PC-3 (cell line): Measurements from ENCODE around the gene COG5. TPM values are rescaled to one million over a fixed set of nuclear protein-coding genes. Genes with fewer than 3 reads are reported as not detected.

Source experiments
- ATAC-seq: fragments of 200-7000 bp; cut with Tn5 transposase; 2 replicates; pipeline ENCODE4 v1.9.1; 2020; ENCODE audit warnings: mild to moderate bottlenecking, moderate library complexity
- BruUV-seq: library from RNA; stranded (reverse); fragments of 400-500 nt; replicated peaks from 2 replicates; lab custom pipeline; 2021; lab: Mats Ljungman, UMichigan
- CTCF ChIA-PET: fragments of 300-600 bp; sonication (Branson Sonifier 250); formaldehyde crosslinking; loops from one replicate; lab custom pipeline; 2022; ENCODE audit warnings: antibody characterized with exemption; lab: Charles Lee
- POLR2A ChIA-PET: fragments of 300-600 bp; sonication (Branson Sonifier 250); formaldehyde crosslinking; loops from one replicate; lab custom pipeline; 2022; ENCODE audit warnings: antibody characterized with exemption; ENCODE audit not compliant: unreplicated experiment; lab: Charles Lee
- DNase-seq: peaks from one replicate; pipeline ENCODE4 v3.0.0-alpha.2; 2015
- H2AFZ ChIP-seq: fragments of 300-600 bp; sonication (generic); 2 replicates; pipeline ENCODE4 v1.6.0; 2016; ENCODE audit warnings: antibody characterized with exemption, low read length
- H3F3A ChIP-seq: fragments of 300-600 bp; sonication (generic); one replicate; pipeline ENCODE4 v1.6.0; 2017; ENCODE audit warnings: antibody characterized with exemption, low read length, control low read depth, mild to moderate bottlenecking; ENCODE audit not compliant: unreplicated experiment
- H3K27ac ChIP-seq: fragments of 300-600 bp; sonication (generic); 2 replicates; pipeline ENCODE4 v1.5.1; 2016; ENCODE audit warnings: mild to moderate bottlenecking, low read length
- H3K27me3 ChIP-seq: fragments of 300-600 bp; sonication (generic); 2 replicates; pipeline ENCODE4 v1.6.1; 2016; ENCODE audit warnings: low read length, mixed read lengths
- H3K36me3 ChIP-seq: fragments of 300-600 bp; sonication (generic); 2 replicates; pipeline ENCODE4 v1.6.1; 2016; ENCODE audit warnings: low read depth, mixed run types, low read length, mixed read lengths
- H3K4me1 ChIP-seq: fragments of 300-600 bp; sonication (generic); 2 replicates; pipeline ENCODE4 v1.5.1; 2016; ENCODE audit warnings: low read length; ENCODE audit not compliant: insufficient read depth
- H3K4me2 ChIP-seq: fragments of 300-600 bp; sonication (generic); 2 replicates; pipeline ENCODE4 v1.6.0; 2016; ENCODE audit warnings: low read length
- H3K4me3 ChIP-seq: fragments of 300-600 bp; sonication (generic); 2 replicates; pipeline ENCODE4 v1.5.1; 2016; ENCODE audit warnings: mild to moderate bottlenecking, low read length, mixed read lengths
- H3K79me2 ChIP-seq: fragments of 300-600 bp; sonication (generic); 2 replicates; pipeline ENCODE4 v1.6.1; 2017; ENCODE audit warnings: low read length, mixed read lengths
- H3K9ac ChIP-seq: fragments of 300-600 bp; sonication (generic); 2 replicates; pipeline ENCODE4 v1.6.0; 2016; ENCODE audit warnings: mild to moderate bottlenecking, low read length
- H3K9me2 ChIP-seq: fragments of 300-600 bp; sonication (generic); replicated peaks from 2 replicates; pipeline ENCODE4 v1.6.1; 2016; ENCODE audit warnings: mixed run types, low read length, mixed read lengths
- H3K9me3 ChIP-seq: fragments of 300-600 bp; sonication (generic); 2 replicates; pipeline ENCODE4 v1.6.1; 2016; ENCODE audit warnings: low read length, mixed read lengths
- H4K20me1 ChIP-seq: fragments of 300-600 bp; sonication (generic); 2 replicates; pipeline ENCODE4 v1.6.1; 2016; ENCODE audit warnings: low read length, mixed read lengths
- EZH2 ChIP-seq: fragments of 300-600 bp; sonication (generic); IDR thresholded peaks from one replicate; pipeline ENCODE4 v1.6.1; 2017; ENCODE audit warnings: antibody characterized with exemption, mild to moderate bottlenecking, low read length; ENCODE audit not compliant: unreplicated experiment
- EZH2phosphoT487 ChIP-seq: fragments of 300-600 bp; sonication (generic); IDR thresholded peaks from 2 replicates; pipeline ENCODE4 v1.6.1; 2018; ENCODE audit warnings: mild to moderate bottlenecking, antibody characterized with exemption, low read length, borderline replicate concordance
- intact Hi-C: fragments of 100-400 bp; cut with micrococcal nuclease; formaldehyde crosslinking; loops from 2 replicates; pipeline ENCODE4 v1.9.0; 2023
- total RNA-seq: library from RNA; depleted of rRNA; stranded (reverse); fragments of >200 nt; gene quantifications from 2 replicates; pipeline ENCODE4 v1.2.3, GENCODE V29; 2014
- TF ChIP-seq, protein P1 (sequence below): fragments of 300-600 bp; sonication (generic); conservative IDR thresholded peaks from 2 replicates; pipeline ENCODE4 v1.5.1; 2017; ENCODE audit warnings: antibody characterized with exemption, low read depth, mild to moderate bottlenecking, low read length

The COG5 gene
- total RNA-seq, 1 experiment from 2014 or later, result 51.7 TPM

GRCh38 chr7:107594961-107595737, 31.4 kb upstream of the COG5 start:
- intact Hi-C loops, result no loop called here
- ChIA-PET POLR2A (interaction anchor here (0.5 to 0.7 kb wide), 4 partner anchors 21 to 403 kb away, joined by 3 to 5 read pairs (median 3); no protein-coding TSS in a partner anchor), CTCF (interaction anchor here (0.5 kb wide), 1 partner anchor 66 kb away, joined by 3 read pairs; no protein-coding TSS in a partner anchor)
- peak overlapping the region; percentile 81 for H3K27ac ChIP-seq
- TF ChIP-seq, protein P1, sequence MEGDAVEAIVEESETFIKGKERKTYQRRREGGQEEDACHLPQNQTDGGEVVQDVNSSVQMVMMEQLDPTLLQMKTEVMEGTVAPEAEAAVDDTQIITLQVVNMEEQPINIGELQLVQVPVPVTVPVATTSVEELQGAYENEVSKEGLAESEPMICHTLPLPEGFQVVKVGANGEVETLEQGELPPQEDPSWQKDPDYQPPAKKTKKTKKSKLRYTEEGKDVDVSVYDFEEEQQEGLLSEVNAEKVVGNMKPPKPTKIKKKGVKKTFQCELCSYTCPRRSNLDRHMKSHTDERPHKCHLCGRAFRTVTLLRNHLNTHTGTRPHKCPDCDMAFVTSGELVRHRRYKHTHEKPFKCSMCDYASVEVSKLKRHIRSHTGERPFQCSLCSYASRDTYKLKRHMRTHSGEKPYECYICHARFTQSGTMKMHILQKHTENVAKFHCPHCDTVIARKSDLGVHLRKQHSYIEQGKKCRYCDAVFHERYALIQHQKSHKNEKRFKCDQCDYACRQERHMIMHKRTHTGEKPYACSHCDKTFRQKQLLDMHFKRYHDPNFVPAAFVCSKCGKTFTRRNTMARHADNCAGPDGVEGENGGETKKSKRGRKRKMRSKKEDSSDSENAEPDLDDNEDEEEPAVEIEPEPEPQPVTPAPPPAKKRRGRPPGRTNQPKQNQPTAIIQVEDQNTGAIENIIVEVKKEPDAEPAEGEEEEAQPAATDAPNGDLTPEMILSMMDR, result no peak
- TF ChIP-seq EZH2, result no peak
- TF ChIP-seq EZH2phosphoT487, result no peak
- DNase-seq (peak; percentile 91), ATAC-seq (peak; percentile 87)
- H3K27me3 ChIP-seq, result no peaks in the 10 kb centered on the region
- H3K4me2 ChIP-seq, result peak overlapping the region; percentile 40
- peaks cover 7% of the 10 kb centered on the region for H3K36me3 ChIP-seq
- H4K20me1 ChIP-seq, result no peaks in the 10 kb centered on the region
- peaks cover 33% of the 10 kb centered on the region for H3K4me1 ChIP-seq
- TSS peak; percentile 13 for BruUV-seq
- no peaks in the 10 kb centered on the region for H3F3A ChIP-seq
- H3K4me3 ChIP-seq, result no peak overlapping the region; the same call in 1 of the 2 replicates
- H3K9me3 ChIP-seq, result no peaks in the 10 kb centered on the region
- no peaks in the 10 kb centered on the region for H3K79me2 ChIP-seq
- no peak overlapping the region for H2AFZ ChIP-seq
- H3K9me2 ChIP-seq, result no peaks in the 10 kb centered on the region
- no peak overlapping the region for H3K9ac ChIP-seq

DNA sequence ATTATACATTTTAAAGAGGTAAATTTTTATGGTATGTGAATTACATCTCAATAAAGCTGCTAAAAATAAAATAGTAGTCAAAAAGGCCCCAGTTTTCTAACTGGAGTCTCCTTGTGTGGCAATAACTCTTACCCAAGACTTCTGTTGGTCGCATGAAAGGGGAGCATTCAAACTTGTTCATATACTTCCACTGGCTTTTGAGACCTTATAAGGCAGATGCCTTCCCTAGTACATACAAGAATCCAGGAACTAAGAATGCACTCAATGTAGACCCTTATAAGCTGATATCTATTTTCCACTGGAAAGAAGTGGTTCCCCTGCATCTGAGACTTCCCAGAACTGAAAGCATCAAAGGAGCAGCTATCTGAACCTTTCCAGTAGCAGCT, 29.3 kb upstream of the COG5 start:
- CTCF ChIA-PET, result no interaction called here
- intact Hi-C loops, result no loop called here

DNA sequence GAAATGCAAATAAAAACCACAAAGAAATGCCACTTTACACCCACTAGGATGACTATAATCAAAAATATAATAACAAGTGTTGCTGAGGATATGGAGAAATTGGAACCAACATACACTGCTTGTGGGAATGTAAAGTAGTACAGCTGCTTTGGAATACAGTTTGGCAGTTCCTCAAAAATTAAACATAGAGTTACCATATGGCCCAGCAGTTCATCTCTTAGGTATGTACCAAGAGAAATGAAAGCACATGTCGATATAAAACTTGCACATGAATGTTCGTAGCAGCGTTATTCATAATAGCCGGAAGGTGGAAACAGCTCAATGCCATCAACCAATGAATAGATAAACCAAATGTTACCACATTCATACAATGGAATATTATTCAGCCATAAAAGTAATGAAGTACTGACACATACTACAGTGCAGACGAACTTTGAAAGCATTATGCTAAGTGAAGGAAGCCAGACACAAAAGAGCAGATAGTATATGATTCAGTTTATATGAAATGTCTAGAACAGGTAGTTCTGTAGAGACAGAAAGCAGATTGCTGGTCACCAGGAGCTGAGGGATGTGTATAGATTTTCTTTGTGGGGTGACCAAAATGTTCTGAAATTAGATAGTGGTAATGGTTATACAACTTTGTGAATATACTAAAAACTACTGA, 28.8 kb upstream of the COG5 start:
- no peaks in the 10 kb centered on the region for H3K79me2 ChIP-seq
- TF ChIP-seq EZH2, result no peak
- no peak for TF ChIP-seq EZH2phosphoT487
- TF ChIP-seq, protein P1, result no peak
- H2AFZ ChIP-seq, result no peak overlapping the region
- DNase-seq (no peak), ATAC-seq (no peak)
- H3K9me3 ChIP-seq, result no peaks in the 10 kb centered on the region
- no peaks in the 10 kb centered on the region for H3F3A ChIP-seq
- ChIA-PET POLR2A (interaction anchor here (0.6 kb wide), 1 partner anchor 25 kb away, joined by 3 read pairs; no protein-coding TSS in a partner anchor), CTCF (no interaction called here)
- no peaks in the 10 kb centered on the region for H4K20me1 ChIP-seq
- H3K9me2 ChIP-seq, result no peaks in the 10 kb centered on the region
- H3K4me2 ChIP-seq, result no peak overlapping the region
- no peak overlapping the region for H3K4me3 ChIP-seq
- H3K9ac ChIP-seq, result no peak overlapping the region
- H3K4me1 ChIP-seq, result peaks cover 25% of the 10 kb centered on the region
- no peak overlapping the region for H3K27ac ChIP-seq
- H3K36me3 ChIP-seq, result 0 out of 2 replicates have a peak, but pooled peaks cover 3% of the 10 kb centered on the region
- H3K27me3 ChIP-seq, result no peaks in the 10 kb centered on the region
- intact Hi-C loops, result no loop called here
- BruUV-seq, result no TSS peak

More for the DNA sequence above, 29.3 kb upstream of the COG5 start:
- BruUV-seq, result no TSS peak
- Histone ChIP-seq H3K27me3 (no peaks in the 10 kb centered on the region), H3K9ac (no peak overlapping the region), H3K79me2 (no peaks in the 10 kb centered on the region), H4K20me1 (no peaks in the 10 kb centered on the region), H3K27ac (no peak overlapping the region), H3K9me2 (no peaks in the 10 kb centered on the region), H3F3A (no peaks in the 10 kb centered on the region), H3K9me3 (no peaks in the 10 kb centered on the region), H3K4me2 (no peak overlapping the region), H3K4me3 (no peak overlapping the region), H3K4me1 (peaks cover 27% of the 10 kb centered on the region), H3K36me3 (peaks cover 7% of the 10 kb centered on the region; the same call in 1 of the 2 replicates), H2AFZ (no peak overlapping the region)
- POLR2A ChIA-PET, result interaction anchor here (0.6 kb wide), 1 partner anchor 26 kb away, joined by 3 read pairs; no protein-coding TSS in a partner anchor
- no peak for DNase-seq
- no peak for ATAC-seq
- no peak for TF ChIP-seq EZH2
